Activated CD8-positive, alpha-beta memory T cell treated with anti-CD3 and anti-CD28 coated beads for 1 hour (primary cell): ENCODE data around the gene PDK3.

Experiments used
- DNase-seq, 2 donors: peaks; one replicate each; pipeline ENCODE4 v3.0.0-alpha.2; 2020; ENCODE audit warnings: low read depth in 1 of 2; ENCODE audit errors: extremely low read depth in 1 of 2

The PDK3 gene

DNA sequence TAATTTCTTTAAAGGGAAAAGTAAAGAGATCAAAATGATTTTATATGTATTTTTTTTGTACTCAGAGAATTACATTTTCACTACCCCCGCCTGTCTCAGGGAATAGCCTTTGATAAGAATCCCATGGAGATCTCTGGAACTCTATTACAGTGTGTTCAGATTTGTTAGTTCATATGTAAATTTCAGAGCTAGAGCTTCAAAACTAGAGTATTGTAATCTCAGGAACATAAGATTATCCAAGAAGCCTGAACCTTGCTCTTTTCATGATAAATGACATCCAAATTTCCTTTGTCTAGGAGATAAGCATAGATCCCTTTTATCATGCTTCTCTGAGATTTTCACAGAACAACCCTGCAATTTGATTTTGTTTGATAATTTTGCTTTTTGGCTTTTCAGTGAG lies 82.9 kb downstream of the PDK3 start:
- DNase-seq: no peak

DNA sequence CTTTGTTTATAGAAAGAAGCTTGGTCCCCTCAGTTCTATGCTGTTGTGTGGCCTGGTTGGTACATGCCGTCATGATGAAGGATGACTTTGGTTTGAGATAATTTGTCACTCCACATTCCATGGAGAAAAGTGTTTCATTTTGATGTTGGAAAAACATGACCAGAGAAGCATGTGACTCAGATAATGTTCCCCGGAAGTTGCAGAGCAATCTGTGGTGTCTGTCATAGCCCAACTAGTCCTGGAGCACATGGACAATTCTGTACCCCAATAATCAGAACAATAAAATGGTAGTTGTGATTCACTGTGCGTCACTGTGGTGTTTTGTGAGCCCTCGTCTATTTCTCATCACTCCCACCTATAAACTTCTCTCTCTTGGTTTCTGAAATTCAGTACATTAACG lies 85.1 kb downstream of the PDK3 start:
- no peak for DNase-seq

DNA sequence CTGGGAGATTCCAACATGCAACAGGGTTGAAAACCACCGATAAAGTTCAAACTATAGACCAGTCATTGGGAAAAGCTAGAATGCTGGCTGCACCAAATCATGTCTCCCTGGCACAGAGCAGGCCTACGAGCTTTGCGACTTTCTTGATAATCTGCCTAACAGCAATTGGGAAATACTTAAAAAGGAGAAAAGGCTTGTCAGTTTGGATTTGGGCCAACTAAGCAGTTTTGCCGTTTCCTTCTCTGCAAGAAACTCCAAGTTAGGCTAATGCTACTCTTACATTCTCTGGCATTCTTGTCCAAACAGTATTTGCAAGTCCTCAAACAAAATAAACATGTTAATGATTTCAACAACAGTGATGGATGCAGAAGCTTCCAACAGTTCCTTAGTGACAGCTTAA lies 87.9 kb downstream of the PDK3 start:
- DNase-seq: no peak

DNA sequence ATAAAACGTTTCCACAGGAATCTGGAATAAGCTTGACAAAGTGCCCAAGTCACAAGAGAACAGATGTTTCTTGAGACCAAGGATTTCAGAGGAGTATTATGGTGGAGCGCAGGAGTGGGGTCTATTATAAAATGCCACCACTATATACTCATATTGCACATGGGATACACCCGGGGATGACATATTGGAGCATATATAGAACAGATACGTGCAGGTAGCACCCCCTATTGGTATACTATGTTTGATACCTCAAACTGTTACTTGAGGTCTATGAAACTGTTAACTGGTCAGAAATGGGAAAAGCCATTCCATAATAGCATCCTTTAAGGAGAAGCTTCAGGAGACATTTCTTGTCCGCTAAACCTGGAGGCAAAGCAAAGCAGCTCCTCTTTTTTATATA lies 96.0 kb downstream of the PDK3 start:
- DNase-seq: no peak

DNA sequence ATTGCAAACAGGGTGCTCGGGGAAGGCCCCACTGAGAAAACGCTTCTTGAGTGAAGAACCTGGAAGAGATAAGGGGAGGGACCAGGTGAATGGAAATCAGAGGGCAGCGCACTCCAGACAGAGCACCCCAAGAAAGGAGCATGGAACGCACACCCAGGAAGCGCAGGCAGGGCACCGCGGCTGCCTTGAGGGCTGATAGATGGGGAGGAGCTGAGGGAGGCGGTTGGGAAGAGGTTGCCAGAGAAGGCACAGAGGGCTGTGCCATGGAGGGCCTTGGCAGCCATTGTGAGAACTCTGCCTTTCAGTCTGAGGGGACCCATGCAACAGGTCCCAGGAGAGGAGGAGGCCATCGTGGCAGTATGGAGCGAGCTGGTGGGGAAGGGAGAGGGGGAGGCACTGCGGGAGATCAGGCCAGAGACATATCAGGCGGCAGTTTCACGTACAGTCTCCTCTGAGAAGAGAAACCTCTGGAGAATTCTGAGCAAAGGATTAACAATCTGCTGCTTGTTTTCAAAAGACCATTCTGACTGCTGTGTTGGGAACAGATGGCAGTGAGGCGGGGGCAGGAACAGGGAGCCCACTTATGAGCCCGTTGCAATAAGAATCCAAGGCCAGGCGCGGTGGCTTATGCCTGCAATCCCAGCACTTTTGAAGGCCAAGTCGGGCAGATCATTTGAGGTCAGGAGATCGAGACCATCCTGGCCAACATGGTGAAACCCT lies 98.4 kb downstream of the PDK3 start:
- DNase-seq: no peak

DNA sequence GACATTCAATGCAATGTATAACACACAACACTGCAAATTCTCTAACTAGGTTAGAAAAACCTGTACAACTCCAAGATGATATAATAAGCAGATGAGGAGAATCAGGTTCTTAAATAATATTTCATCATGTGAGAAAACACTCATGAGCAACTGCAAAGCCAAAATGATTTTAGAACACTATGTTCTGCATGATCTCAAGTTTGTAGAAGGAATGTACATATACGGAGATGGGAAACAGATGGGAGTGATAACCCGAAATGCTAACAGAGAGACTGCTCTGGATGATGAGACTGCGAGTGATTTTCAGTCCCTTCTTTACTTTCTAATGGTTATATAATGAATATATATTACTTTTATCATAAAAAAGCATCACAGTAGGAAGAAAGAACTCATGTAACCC lies 101.2 kb downstream of the PDK3 start:
- no peak for DNase-seq

DNA sequence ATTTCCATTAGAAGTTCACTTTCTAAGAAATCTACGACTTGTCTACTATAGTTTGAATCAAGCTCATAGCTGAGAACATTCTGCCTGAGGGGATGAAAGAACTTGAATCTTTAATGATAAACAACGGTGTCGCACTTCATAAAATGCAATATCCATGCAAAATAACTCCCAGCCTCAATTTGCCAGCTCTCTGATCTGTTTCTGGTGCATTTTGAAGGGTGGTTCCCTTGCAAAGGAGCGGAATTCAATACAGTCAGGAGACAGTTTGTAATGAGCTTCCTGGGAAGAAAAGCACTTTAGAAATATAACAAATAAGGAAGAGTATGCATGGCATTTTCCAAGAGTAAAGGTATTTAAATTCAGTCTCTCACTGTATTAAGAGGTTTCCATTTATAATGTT lies 102.1 kb downstream of the PDK3 start:
- no peak for DNase-seq

DNA sequence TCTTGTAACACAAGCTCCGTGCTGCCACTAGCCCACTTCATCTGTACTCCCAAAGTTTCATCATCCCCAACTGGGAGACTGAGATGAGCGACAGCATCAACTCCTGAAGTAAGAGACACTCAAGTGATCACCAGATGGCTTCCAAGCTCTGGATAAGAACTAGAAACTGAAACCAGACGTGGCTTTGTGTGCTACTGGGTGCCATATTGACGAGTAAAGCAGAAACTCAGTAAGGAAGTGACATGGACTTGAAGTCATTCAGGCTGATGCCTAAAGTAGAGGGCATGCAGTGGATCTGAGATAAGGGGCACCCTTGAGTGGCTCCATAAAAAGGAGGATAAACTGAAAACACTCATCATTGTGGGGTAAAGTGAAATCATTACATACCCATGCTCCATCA lies 109.7 kb downstream of the PDK3 start:
- no peak for DNase-seq

DNA sequence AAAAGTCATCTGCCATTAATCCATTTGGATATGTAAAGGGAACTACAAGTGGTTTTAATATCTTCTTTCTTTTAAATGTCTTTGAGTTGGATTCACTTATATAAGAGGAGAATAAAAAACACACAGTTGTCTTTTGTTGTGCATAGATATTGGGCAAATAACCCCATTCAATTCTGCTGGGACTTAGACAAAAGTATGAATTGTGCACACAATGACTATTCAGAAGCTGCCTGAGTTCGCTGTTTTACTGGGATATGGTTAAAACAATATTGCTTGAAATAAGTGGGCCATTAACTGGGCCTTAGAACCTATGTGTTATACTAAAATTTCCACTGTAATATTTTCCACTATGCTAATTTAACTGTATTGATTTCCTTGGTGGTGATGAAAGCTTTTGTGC lies 110.4 kb downstream of the PDK3 start:
- no peak for DNase-seq

DNA sequence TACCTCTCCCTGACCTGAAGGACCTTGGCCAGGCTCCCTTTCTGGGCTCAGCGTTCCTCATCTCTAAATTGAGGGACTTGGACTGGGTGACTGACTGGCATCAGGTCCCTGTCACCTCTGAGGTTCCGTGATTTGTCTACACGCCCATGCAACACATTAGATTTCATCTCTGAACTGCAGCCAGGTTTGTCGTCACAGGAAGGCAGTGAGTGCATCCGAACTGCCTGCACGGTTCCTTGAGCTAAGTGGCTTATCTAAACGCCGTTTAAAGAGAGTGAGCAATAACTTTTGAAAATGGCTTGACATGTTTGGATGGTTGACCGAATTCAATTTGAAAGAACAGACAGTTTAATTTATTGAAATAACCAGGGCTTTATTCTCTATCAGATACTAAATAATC lies 112.0 kb downstream of the PDK3 start:
- DNase-seq: no peak
